SK-N-DZ (cell line): Measurements from ENCODE around the gene CA10.

Source experiments
- DNase-seq: peaks from one replicate; pipeline ENCODE4 v3.0.0-alpha.2; 2015; ENCODE audit warnings: low spot score

The CA10 gene

GRCh38 chr17:51767287-51767686 lies 391.2 kb downstream of the CA10 start:
- no peak for DNase-seq

- no peak for DNase-seq
Observed at GRCh38 chr17:51765282-51766135, 393.0 kb downstream of the CA10 start.

GRCh38 chr17:51764387-51764971 lies 394.0 kb downstream of the CA10 start:
- DNase-seq = peak; percentile 68

- DNase-seq = no peak
Observed at GRCh38 chr17:51763058-51763457, 395.5 kb downstream of the CA10 start.

GRCh38 chr17:51761105-51761504 lies 397.4 kb downstream of the CA10 start:
- no peak for DNase-seq

- DNase-seq = no peak
Observed at GRCh38 chr17:51759260-51759659, 399.3 kb downstream of the CA10 start.

GRCh38 chr17:51751072-51751471 lies 407.4 kb downstream of the CA10 start:
- DNase-seq = no peak

- no peak for DNase-seq
Observed at GRCh38 chr17:51748749-51749604, 409.5 kb downstream of the CA10 start.

GRCh38 chr17:51746421-51746820 lies 412.1 kb downstream of the CA10 start:
- no peak for DNase-seq

- DNase-seq = no peak
Observed at GRCh38 chr17:51745993-51746392, 412.5 kb downstream of the CA10 start.

- DNase-seq = no peak
Observed at GRCh38 chr17:51743477-51743876, 415.0 kb downstream of the CA10 start.

- no peak for DNase-seq
Observed at GRCh38 chr17:51742571-51742970, 415.9 kb downstream of the CA10 start.

GRCh38 chr17:51741458-51741857 lies 417.1 kb downstream of the CA10 start:
- DNase-seq = no peak

GRCh38 chr17:51740531-51740930 lies 418.0 kb downstream of the CA10 start:
- no peak for DNase-seq

GRCh38 chr17:51739245-51739886 lies 419.1 kb downstream of the CA10 start:
- no peak for DNase-seq

GRCh38 chr17:51736356-51736755 lies 422.2 kb downstream of the CA10 start:
- DNase-seq = no peak

- no peak for DNase-seq
Observed at GRCh38 chr17:51734976-51735375, 423.5 kb downstream of the CA10 start.

- DNase-seq = no peak
Observed at GRCh38 chr17:51734462-51734861, 424.1 kb downstream of the CA10 start.

- no peak for DNase-seq
Observed at GRCh38 chr17:51733166-51733565, 425.3 kb downstream of the CA10 start.

GRCh38 chr17:51731941-51732722 lies 426.4 kb downstream of the CA10 start:
- no peak for DNase-seq
